ENCODE data around the gene FIGN. TPM values are rescaled to one million over a fixed set of nuclear protein-coding genes. Genes with fewer than 3 reads are reported as not detected.

FIGN gene
- total and polyA plus RNA-seq, 7 donors: 0.08 to 3.0 (median 1.2) TPM

DNA sequence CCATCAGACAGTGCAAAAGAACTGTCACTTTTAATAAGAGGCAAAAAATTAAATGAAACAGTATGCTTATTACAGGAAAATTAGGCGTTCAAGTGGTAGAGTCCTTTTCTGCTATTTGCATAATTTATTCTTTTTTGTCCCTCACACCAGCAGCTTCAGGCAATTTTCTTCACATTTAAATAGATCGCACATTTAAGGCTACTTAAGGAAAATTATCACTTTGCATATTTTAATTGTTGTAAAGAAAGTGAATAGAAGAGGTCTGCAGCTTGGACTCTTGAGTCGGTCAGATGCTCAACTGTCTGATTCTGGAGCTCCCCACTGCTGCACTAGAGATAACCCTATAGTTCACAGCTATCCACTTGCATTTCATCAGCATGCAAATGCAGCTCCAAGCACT, 141.3 kb downstream of the FIGN start:
- WGBS, 3 donors: 79 to 82% (median 80%) methylated on average over 3 of the region's 3 CpGs
- no peak for ATAC-seq
- no peaks in the 10 kb centered on the region for H3K36me3 ChIP-seq (ENCODE audit: insufficient read depth in 1 of 2, low read depth in 1 of 2)
- intact Hi-C loops (cut with DNase I): no loop called here
- H3K27ac ChIP-seq: no peak overlapping the region
- no peak overlapping the region for H3K4me3 ChIP-seq
- TF ChIP-seq, protein P1, sequence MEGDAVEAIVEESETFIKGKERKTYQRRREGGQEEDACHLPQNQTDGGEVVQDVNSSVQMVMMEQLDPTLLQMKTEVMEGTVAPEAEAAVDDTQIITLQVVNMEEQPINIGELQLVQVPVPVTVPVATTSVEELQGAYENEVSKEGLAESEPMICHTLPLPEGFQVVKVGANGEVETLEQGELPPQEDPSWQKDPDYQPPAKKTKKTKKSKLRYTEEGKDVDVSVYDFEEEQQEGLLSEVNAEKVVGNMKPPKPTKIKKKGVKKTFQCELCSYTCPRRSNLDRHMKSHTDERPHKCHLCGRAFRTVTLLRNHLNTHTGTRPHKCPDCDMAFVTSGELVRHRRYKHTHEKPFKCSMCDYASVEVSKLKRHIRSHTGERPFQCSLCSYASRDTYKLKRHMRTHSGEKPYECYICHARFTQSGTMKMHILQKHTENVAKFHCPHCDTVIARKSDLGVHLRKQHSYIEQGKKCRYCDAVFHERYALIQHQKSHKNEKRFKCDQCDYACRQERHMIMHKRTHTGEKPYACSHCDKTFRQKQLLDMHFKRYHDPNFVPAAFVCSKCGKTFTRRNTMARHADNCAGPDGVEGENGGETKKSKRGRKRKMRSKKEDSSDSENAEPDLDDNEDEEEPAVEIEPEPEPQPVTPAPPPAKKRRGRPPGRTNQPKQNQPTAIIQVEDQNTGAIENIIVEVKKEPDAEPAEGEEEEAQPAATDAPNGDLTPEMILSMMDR (IDR thresholded peaks at IDR 0.05): no peak
- no peaks in the 10 kb centered on the region for H3K4me1 ChIP-seq
- DNase-seq: no peak
- H3K27me3 ChIP-seq (ENCODE audit: insufficient read depth in 3 of 3, low read length in 2 of 3): no peaks in the 10 kb centered on the region
- H3K9me3 ChIP-seq: no peaks in the 10 kb centered on the region

DNA sequence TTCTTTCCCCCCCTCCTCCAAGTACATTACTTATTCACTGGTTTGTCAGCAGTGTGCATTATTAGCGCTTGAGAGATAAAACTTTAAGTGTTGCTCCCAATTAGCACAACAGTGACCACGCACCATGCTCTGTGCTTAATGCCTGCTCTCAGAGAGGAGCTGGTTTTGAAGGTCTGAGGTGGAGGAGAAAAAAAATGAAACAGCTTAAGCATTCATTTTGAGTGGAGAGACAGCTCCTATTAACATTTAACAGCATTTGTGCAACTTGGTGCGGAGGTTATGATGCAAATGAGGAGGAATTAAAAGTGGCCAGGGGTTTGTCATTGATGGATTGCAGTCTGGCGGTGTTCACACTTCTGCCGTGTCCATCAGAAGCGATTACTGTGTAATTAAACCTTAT, 141.8 kb downstream of the FIGN start:
- H3K27me3 ChIP-seq (ENCODE audit: insufficient read depth in 3 of 3, low read length in 2 of 3): no peaks in the 10 kb centered on the region
- no peak for DNase-seq
- TF ChIP-seq, protein P1 (IDR thresholded peaks at IDR 0.05): no peak
- H3K9me3 ChIP-seq: no peaks in the 10 kb centered on the region
- 72 to 82% (median 79%) methylated on average over 6 of the region's 6 CpGs for WGBS, 3 donors
- intact Hi-C loops (cut with DNase I): no loop called here
- no peaks in the 10 kb centered on the region for H3K36me3 ChIP-seq (ENCODE audit: insufficient read depth in 1 of 2, low read depth in 1 of 2)
- ATAC-seq: no peak
- no peaks in the 10 kb centered on the region for H3K4me1 ChIP-seq
- H3K27ac ChIP-seq: no peak overlapping the region
- H3K4me3 ChIP-seq: no peak overlapping the region

- TF ChIP-seq, protein P1 (IDR thresholded peaks at IDR 0.05): no peak
- intact Hi-C loops (cut with DNase I): no loop called here
- DNase-seq (no peak), ATAC-seq (no peak)
- H3K4me3 ChIP-seq: no peak overlapping the region
- no peaks in the 10 kb centered on the region for H3K4me1 ChIP-seq
- no peak overlapping the region for H3K27ac ChIP-seq
- WGBS, 3 donors: 72 to 80% (median 77%) methylated on average over 6 of the region's 6 CpGs
- no peaks in the 10 kb centered on the region for H3K27me3 ChIP-seq (ENCODE audit: insufficient read depth in 3 of 3, low read length in 2 of 3)
- H3K36me3 ChIP-seq (ENCODE audit: insufficient read depth in 1 of 2, low read depth in 1 of 2): no peaks in the 10 kb centered on the region
- H3K9me3 ChIP-seq: no peaks in the 10 kb centered on the region
These were observed 142.7 kb downstream of the FIGN start for GRCh38 chr2:163592954-163593622.

GRCh38 chr2:163591461-163591860, 144.3 kb downstream of the FIGN start:
- intact Hi-C loops (cut with DNase I): no loop called here
- H3K27ac ChIP-seq: no peak overlapping the region
- TF ChIP-seq, protein P1 (IDR thresholded peaks at IDR 0.05): no peak
- H3K9me3 ChIP-seq: no peaks in the 10 kb centered on the region
- 71 to 91% (median 91%) methylated on average over 3 of the region's 3 CpGs for WGBS, 3 donors
- no peak for DNase-seq
- H3K4me3 ChIP-seq: no peak overlapping the region
- no peaks in the 10 kb centered on the region for H3K36me3 ChIP-seq (ENCODE audit: insufficient read depth in 1 of 2, low read depth in 1 of 2)
- no peak for ATAC-seq
- H3K27me3 ChIP-seq (ENCODE audit: insufficient read depth in 3 of 3, low read length in 2 of 3): no peaks in the 10 kb centered on the region
- H3K4me1 ChIP-seq: no peaks in the 10 kb centered on the region

DNA sequence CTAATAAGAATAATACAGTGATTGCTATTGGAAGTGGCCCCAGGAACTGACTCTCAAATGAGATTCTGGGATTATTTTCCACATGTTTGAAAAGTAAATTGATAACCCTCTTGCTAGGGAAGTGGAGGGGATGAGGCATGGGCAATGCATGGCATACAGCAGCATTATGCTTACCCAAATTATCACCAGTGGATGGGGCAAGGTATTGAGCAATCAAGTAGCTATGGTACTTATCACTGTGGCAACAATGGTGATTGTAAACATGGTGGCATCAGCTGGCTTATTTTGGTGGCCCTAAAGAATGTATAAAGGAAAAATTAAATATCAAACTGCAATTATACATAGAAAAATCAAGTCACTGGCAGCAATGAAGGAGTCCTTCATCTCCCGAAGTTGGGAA, 155.1 kb downstream of the FIGN start:
- Histone ChIP-seq H3K4me1 (no peaks in the 10 kb centered on the region), H3K36me3 (ENCODE audit: insufficient read depth in 1 of 2, low read depth in 1 of 2) (no peaks in the 10 kb centered on the region), H3K27me3 (ENCODE audit: insufficient read depth in 3 of 3, low read length in 2 of 3) (no peaks in the 10 kb centered on the region), H3K4me3 (no peak overlapping the region), H3K27ac (no peak overlapping the region), H3K9me3 (no peaks in the 10 kb centered on the region)
- DNase-seq (no peak), ATAC-seq (no peak)
- TF ChIP-seq, protein P1 (IDR thresholded peaks at IDR 0.05): no peak
- 79 to 94% (median 93%) methylated on average over 1 of the region's 1 CpG for WGBS, 3 donors
- intact Hi-C loops (cut with DNase I): no loop called here

All from psoas muscle (tissue), 8 donors.